GM12878 (cell line): ENCODE measurements around the gene SF1. TPM values are rescaled to one million over a fixed set of nuclear protein-coding genes. Genes with fewer than 3 reads are reported as not detected.

Source experiments
- ATAC-seq: fragments of 200-7000 bp; cut with Tn5 transposase; 3 replicates; pipeline ENCODE4 v1.9.1; 2020; ENCODE audit warnings: mild to moderate bottlenecking, moderate library complexity
- BruUV-seq: library from RNA; stranded (reverse); fragments of 400-500 nt; replicated peaks from 2 replicates; lab custom pipeline; 2021; lab: Mats Ljungman, UMichigan
- CTCF ChIA-PET: fragments of 300-600 bp; sonication (Branson Sonifier 250); formaldehyde crosslinking; extraction: SDS; loops from one replicate; lab custom pipeline; 2021; ENCODE audit warnings: inconsistent platforms; lab: Yijun Ruan, JAX
- POLR2A ChIA-PET: fragments of 350-600 bp; formaldehyde crosslinking; extraction: SDS; loops from one replicate; lab custom pipeline; 2021; ENCODE audit warnings: inconsistent platforms; lab: Charles Lee
- RAD21 ChIA-PET: fragments of 300-600 bp; sonication (Branson Sonifier 250); formaldehyde crosslinking; loops from one replicate; lab custom pipeline; 2023; ENCODE audit warnings: antibody characterized with exemption; ENCODE audit not compliant: unreplicated experiment; lab: Charles Lee
- SMC1A ChIA-PET: fragments of 300-600 bp; sonication (Branson Sonifier 250); formaldehyde crosslinking; loops from one replicate; lab custom pipeline; 2023; ENCODE audit not compliant: unreplicated experiment, uncharacterized antibody; lab: Charles Lee
- DNase-seq: peaks from one replicate; pipeline ENCODE4 v3.0.0-alpha.2; 2011; ENCODE audit warnings: low read depth, low spot score
- FAIRE-seq: peaks from 3 replicates; lab custom pipeline; 2011; peaks lifted over from hg19 to GRCh38; lab: Jason Lieb, UNC
- H2AFZ ChIP-seq: 2 replicates; pipeline ENCODE4 v1.6.0; 2011; ENCODE audit warnings: low read depth, low read length, control low read depth; ENCODE audit not compliant: control insufficient read depth
- H3K27ac ChIP-seq: 2 replicates; pipeline ENCODE4 v1.5.1; 2011; ENCODE audit warnings: control low read depth; ENCODE audit not compliant: control insufficient read depth, insufficient read depth
- H3K27me3 ChIP-seq, 2 experiments: replicated peaks in 1 of 2; 2 replicates each; pipeline versions ENCODE4 v1.6.0 to v1.6.1; 2011; ENCODE audit warnings: low read length in 1 of 2; ENCODE audit not compliant: control insufficient read depth in 2 of 2, insufficient read depth in 2 of 2
- H3K36me3 ChIP-seq, 2 experiments: 2 replicates each; pipeline ENCODE4 v1.5.1; 2011; ENCODE audit warnings: low read length in 1 of 2; ENCODE audit not compliant: control insufficient read depth in 2 of 2, insufficient read depth in 2 of 2
- H3K4me1 ChIP-seq: 2 replicates; pipeline ENCODE4 v1.6.1; 2011; ENCODE audit warnings: mild to moderate bottlenecking, low read length, moderate library complexity, mixed read lengths; ENCODE audit not compliant: control insufficient read depth, insufficient read depth
- H3K4me2 ChIP-seq: 2 replicates; pipeline ENCODE4 v1.6.0; 2011; ENCODE audit warnings: control low read depth; ENCODE audit not compliant: control insufficient read depth, insufficient read depth
- H3K4me3 ChIP-seq: fragments of 200-600 bp; sonication (generic); 2 replicates; pipeline ENCODE4 v1.5.1; 2016
- H3K79me2 ChIP-seq: 2 replicates; pipeline ENCODE4 v1.6.0; 2011; ENCODE audit warnings: low read length; ENCODE audit not compliant: control insufficient read depth, insufficient read depth
- H3K9ac ChIP-seq: 2 replicates; pipeline ENCODE4 v1.8.0; 2011; ENCODE audit warnings: low read length, control low read depth, mixed read lengths; ENCODE audit not compliant: control insufficient read depth, insufficient read depth
- H3K9me3 ChIP-seq: replicated peaks from 3 replicates; pipeline ENCODE4 v1.5.1; 2011; ENCODE audit warnings: mild to moderate bottlenecking, low read length; ENCODE audit not compliant: control insufficient read depth, insufficient read depth
- H4K20me1 ChIP-seq: 2 replicates; pipeline ENCODE4 v1.6.0; 2011; ENCODE audit not compliant: control insufficient read depth, insufficient read depth
- E2F8 ChIP-seq: fragments of 450-650 bp; IDR thresholded peaks from 2 replicates; pipeline ENCODE4 v1.6.1; 2018; ENCODE audit warnings: mild to moderate bottlenecking, low read depth, moderate library complexity; ENCODE audit not compliant: partially characterized antibody
- ESRRA ChIP-seq: IDR thresholded peaks from 2 replicates; pipeline ENCODE4 v1.6.1; 2012; ENCODE audit warnings: mild to moderate bottlenecking, low read length, improper control_type of control experiment
- KLF5 ChIP-seq: fragments of 450-650 bp; IDR thresholded peaks from 2 replicates; pipeline ENCODE4 v1.6.1; 2014; ENCODE audit warnings: mild to moderate bottlenecking; ENCODE audit not compliant: partially characterized antibody
- MEF2B ChIP-seq: fragments of 450-650 bp; IDR thresholded peaks from 2 replicates; pipeline ENCODE4 v1.6.1; 2018; ENCODE audit warnings: mild to moderate bottlenecking, moderate library complexity; ENCODE audit not compliant: partially characterized antibody, poor library complexity, severe bottlenecking
- NBN ChIP-seq: fragments of 450-650 bp; IDR thresholded peaks from 2 replicates; pipeline ENCODE4 v1.6.1; 2016
- NFXL1 ChIP-seq: fragments of 450-650 bp; IDR thresholded peaks from 2 replicates; pipeline ENCODE4 v1.6.1; 2017; ENCODE audit warnings: antibody characterized with exemption, mild to moderate bottlenecking, borderline replicate concordance
- POU2F2 ChIP-seq: IDR thresholded peaks from 3 replicates; pipeline ENCODE4 v1.6.1; 2011; ENCODE audit warnings: low read depth, mild to moderate bottlenecking, low read length, borderline replicate concordance
- SMARCA5 ChIP-seq: fragments of 450-650 bp; IDR thresholded peaks from 2 replicates; pipeline ENCODE4 v1.6.1; 2017; ENCODE audit warnings: mild to moderate bottlenecking
- ZSCAN29 ChIP-seq: fragments of 450-650 bp; IDR thresholded peaks from 2 replicates; pipeline ENCODE4 v1.6.1; 2017; ENCODE audit warnings: mild to moderate bottlenecking, moderate library complexity
- WGBS: methylation state at CpG from one replicate; pipeline ENCODE4 v1.1.6; 2016; ENCODE audit warnings: low lambda C conversion rate; ENCODE audit not compliant: insufficient replicate concordance, insufficient coverage; ENCODE audit errors: missing lambda C conversion rate; 5-methylcytosine and 5-hydroxymethylcytosine counted together
- in situ Hi-C: fragments of 300-500 bp; cut with MboI; formaldehyde crosslinking; loops from 9 replicates; pipeline ENCODE4 v1.14.3; 2018; ENCODE audit warnings: mixed read lengths
- intact Hi-C: fragments of 100-400 bp; cut with micrococcal nuclease; formaldehyde crosslinking; loops from one replicate; pipeline ENCODE4 v1.14.2; 2022; ENCODE audit not compliant: unreplicated experiment
- polyA plus RNA-seq, 11 experiments: library from polyadenylated mRNA; depleted of rRNA in 4 of 11; unstranded in 6 of 11; stranded (reverse) in 5 of 11; fragments of >200 nt; fragmentation: Nextera tagmentation in 4 of 11; fragmentation: Illumina TruSeq in 1 of 11; extraction: Ambion mirVana in 4 of 11; extraction: Trizol in 1 of 11; gene quantifications; 1 replicate in 1 of 11; 2 replicates in 10 of 11; pipeline versions ENCODE4 v1.2.1 to v1.2.3, GENCODE V29; 2011 to 2016; ENCODE audit warnings: inconsistent platforms in 2 of 11, missing spikeins in 2 of 11, low read depth in 1 of 11
- total RNA-seq, 4 experiments: library from RNA; depleted of rRNA in 3 of 4; stranded (reverse); fragments of >200 nt in 3 of 4; fragmentation: Illumina TruSeq in 1 of 4; extraction: Trizol in 1 of 4; gene quantifications; 2 replicates each; pipeline versions ENCODE4 v1.2.1 to v1.2.3, GENCODE V29; 2013 to 2021
- TF ChIP-seq, protein P1 (sequence below): fragments of 450-650 bp; IDR thresholded peaks from 2 replicates; pipeline ENCODE4 v1.6.1; 2017; ENCODE audit warnings: mild to moderate bottlenecking
- TF ChIP-seq, protein P2 (sequence below): fragments of 450-650 bp; formaldehyde crosslinking; IDR thresholded peaks from 2 replicates; pipeline ENCODE4 v1.5.0; 2022; ENCODE audit warnings: mild to moderate bottlenecking, missing genetic modification characterization
- TF ChIP-seq, protein P3 (sequence below): fragments of 450-650 bp; IDR thresholded peaks from 2 replicates; pipeline ENCODE4 v1.6.1; 2017; ENCODE audit warnings: antibody characterized with exemption, mild to moderate bottlenecking, moderate library complexity

The SF1 gene
- total and polyA plus RNA-seq, 10 of the 15 experiments (the other 5 are each of a cell fraction or from before 2014, with no cell fraction given) = 13.6 to 337 (median 103) TPM

- FAIRE-seq = no peak
- no peak overlapping the region for H3K27ac ChIP-seq
- no peak for TF ChIP-seq ESRRA
- TF ChIP-seq MEF2B = no peak
- no peak for TF ChIP-seq KLF5
- TF ChIP-seq NFXL1 = no peak
- TF ChIP-seq, protein P1, sequence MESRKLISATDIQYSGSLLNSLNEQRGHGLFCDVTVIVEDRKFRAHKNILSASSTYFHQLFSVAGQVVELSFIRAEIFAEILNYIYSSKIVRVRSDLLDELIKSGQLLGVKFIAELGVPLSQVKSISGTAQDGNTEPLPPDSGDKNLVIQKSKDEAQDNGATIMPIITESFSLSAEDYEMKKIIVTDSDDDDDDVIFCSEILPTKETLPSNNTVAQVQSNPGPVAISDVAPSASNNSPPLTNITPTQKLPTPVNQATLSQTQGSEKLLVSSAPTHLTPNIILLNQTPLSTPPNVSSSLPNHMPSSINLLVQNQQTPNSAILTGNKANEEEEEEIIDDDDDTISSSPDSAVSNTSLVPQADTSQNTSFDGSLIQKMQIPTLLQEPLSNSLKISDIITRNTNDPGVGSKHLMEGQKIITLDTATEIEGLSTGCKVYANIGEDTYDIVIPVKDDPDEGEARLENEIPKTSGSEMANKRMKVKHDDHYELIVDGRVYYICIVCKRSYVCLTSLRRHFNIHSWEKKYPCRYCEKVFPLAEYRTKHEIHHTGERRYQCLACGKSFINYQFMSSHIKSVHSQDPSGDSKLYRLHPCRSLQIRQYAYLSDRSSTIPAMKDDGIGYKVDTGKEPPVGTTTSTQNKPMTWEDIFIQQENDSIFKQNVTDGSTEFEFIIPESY = no peak
- no peak for TF ChIP-seq E2F8
- TF ChIP-seq, protein P2, sequence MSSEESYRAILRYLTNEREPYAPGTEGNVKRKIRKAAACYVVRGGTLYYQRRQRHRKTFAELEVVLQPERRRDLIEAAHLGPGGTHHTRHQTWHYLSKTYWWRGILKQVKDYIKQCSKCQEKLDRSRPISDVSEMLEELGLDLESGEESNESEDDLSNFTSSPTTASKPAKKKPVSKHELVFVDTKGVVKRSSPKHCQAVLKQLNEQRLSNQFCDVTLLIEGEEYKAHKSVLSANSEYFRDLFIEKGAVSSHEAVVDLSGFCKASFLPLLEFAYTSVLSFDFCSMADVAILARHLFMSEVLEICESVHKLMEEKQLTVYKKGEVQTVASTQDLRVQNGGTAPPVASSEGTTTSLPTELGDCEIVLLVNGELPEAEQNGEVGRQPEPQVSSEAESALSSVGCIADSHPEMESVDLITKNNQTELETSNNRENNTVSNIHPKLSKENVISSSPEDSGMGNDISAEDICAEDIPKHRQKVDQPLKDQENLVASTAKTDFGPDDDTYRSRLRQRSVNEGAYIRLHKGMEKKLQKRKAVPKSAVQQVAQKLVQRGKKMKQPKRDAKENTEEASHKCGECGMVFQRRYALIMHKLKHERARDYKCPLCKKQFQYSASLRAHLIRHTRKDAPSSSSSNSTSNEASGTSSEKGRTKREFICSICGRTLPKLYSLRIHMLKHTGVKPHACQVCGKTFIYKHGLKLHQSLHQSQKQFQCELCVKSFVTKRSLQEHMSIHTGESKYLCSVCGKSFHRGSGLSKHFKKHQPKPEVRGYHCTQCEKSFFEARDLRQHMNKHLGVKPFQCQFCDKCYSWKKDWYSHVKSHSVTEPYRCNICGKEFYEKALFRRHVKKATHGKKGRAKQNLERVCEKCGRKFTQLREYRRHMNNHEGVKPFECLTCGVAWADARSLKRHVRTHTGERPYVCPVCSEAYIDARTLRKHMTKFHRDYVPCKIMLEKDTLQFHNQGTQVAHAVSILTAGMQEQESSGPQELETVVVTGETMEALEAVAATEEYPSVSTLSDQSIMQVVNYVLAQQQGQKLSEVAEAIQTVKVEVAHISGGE = no peak
- no peak for TF ChIP-seq SMARCA5
- no peak for TF ChIP-seq NBN
- TF ChIP-seq, protein P3, sequence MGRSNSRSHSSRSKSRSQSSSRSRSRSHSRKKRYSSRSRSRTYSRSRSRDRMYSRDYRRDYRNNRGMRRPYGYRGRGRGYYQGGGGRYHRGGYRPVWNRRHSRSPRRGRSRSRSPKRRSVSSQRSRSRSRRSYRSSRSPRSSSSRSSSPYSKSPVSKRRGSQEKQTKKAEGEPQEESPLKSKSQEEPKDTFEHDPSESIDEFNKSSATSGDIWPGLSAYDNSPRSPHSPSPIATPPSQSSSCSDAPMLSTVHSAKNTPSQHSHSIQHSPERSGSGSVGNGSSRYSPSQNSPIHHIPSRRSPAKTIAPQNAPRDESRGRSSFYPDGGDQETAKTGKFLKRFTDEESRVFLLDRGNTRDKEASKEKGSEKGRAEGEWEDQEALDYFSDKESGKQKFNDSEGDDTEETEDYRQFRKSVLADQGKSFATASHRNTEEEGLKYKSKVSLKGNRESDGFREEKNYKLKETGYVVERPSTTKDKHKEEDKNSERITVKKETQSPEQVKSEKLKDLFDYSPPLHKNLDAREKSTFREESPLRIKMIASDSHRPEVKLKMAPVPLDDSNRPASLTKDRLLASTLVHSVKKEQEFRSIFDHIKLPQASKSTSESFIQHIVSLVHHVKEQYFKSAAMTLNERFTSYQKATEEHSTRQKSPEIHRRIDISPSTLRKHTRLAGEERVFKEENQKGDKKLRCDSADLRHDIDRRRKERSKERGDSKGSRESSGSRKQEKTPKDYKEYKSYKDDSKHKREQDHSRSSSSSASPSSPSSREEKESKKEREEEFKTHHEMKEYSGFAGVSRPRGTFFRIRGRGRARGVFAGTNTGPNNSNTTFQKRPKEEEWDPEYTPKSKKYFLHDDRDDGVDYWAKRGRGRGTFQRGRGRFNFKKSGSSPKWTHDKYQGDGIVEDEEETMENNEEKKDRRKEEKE = no peak
- no peak for TF ChIP-seq POU2F2
- no peak for TF ChIP-seq ZSCAN29
Observed at GRCh38 chr11:64776425-64776824, 1.9 kb downstream of the SF1 start.

More at GRCh38 chr11:64776425-64776824, 1.9 kb downstream of the SF1 start:
- 17% methylated on average over 6 of the region's 6 CpGs for WGBS
- Histone ChIP-seq H3K9me3 (no peaks in the 10 kb centered on the region; the same call in 2 of the 3 replicates), H3K4me3 (peak overlapping the region; percentile 66), H3K4me1 (peaks cover 32% of the 10 kb centered on the region), H3K27me3 (no peaks in the 10 kb centered on the region), H3K9ac (peak overlapping the region; percentile 86), H3K79me2 (peaks cover 54% of the 10 kb centered on the region), H3K4me2 (peak overlapping the region; percentile 96), H3K36me3 (peaks cover 7 to 39% of the 10 kb centered on the region in 2 experiments), H4K20me1 (peaks cover 19% of the 10 kb centered on the region), H2AFZ (no peak overlapping the region)
- DNase-seq (no peak), ATAC-seq (no peak)
- in situ Hi-C loops = no loop called here
- POLR2A ChIA-PET = interaction anchor here (0.7 to 2.0 kb wide), 5 partner anchors 13 to 37 kb away, joined by 3 to 5 read pairs (median 3); no protein-coding TSS in a partner anchor
- CTCF ChIA-PET = interaction anchor here (0.6 to 2.4 kb wide), 8 partner anchors 9 to 87 kb away, joined by 3 to 9 read pairs (median 4); partner anchors contain the start of gene RASGRP2
- intact Hi-C loops = loop anchor here (10.0 kb wide), 1 partner anchor 338 kb away; the partner anchor contains the start of genes TM7SF2 and ZNHIT2
- RAD21 ChIA-PET = interaction anchor here (1.8 to 2.1 kb wide), 2 partner anchors 88 to 126 kb away, joined by 4 to 5 read pairs; no protein-coding TSS in a partner anchor
- SMC1A ChIA-PET = interaction anchor here (1.0 to 2.2 kb wide), 5 partner anchors 9 to 35 kb away, joined by 3 to 8 read pairs (median 5); partner anchors contain the start of genes PYGM and RASGRP2
- no TSS peak for BruUV-seq
